PC-9 (cell line): ENCODE data around the gene CNOT1. TPM values are rescaled to one million over a fixed set of nuclear protein-coding genes. Genes with fewer than 3 reads are reported as not detected.

ENCODE experiments used
- BruUV-seq: library from RNA; stranded (reverse); fragments of 400-500 nt; replicated peaks from 2 replicates; lab custom pipeline; 2021; lab: Mats Ljungman, UMichigan
- CTCF ChIA-PET: fragments of 300-600 bp; sonication (Branson Sonifier 250); formaldehyde crosslinking; loops from one replicate; lab custom pipeline; 2022; ENCODE audit warnings: antibody characterized with exemption; lab: Charles Lee
- POLR2A ChIA-PET: fragments of 300-600 bp; sonication (Branson Sonifier 250); formaldehyde crosslinking; loops from one replicate; lab custom pipeline; 2022; ENCODE audit warnings: antibody characterized with exemption; ENCODE audit not compliant: unreplicated experiment; lab: Charles Lee
- DNase-seq, 2 experiments: peaks; one replicate each; pipeline versions ENCODE4 v3.0.0 to v3.0.0-alpha.2; 2015 to 2022; ENCODE audit warnings: mixed read lengths in 1 of 2
- H2AFZ ChIP-seq: fragments of 200-600 bp; sonication (generic); 2 replicates; pipeline ENCODE4 v1.8.1; 2017; ENCODE audit warnings: antibody characterized with exemption
- H3F3A ChIP-seq: fragments of 200-600 bp; sonication (generic); 2 replicates; pipeline ENCODE4 v1.8.1; 2017; ENCODE audit warnings: antibody characterized with exemption, mild to moderate bottlenecking, low read depth; ENCODE audit not compliant: insufficient read depth
- H3K27ac ChIP-seq: fragments of 200-600 bp; sonication (generic); 2 replicates; pipeline ENCODE4 v1.6.1; 2016; ENCODE audit warnings: mixed run types
- H3K27me3 ChIP-seq: fragments of 200-600 bp; sonication (generic); 2 replicates; pipeline ENCODE4 v1.6.1; 2016; ENCODE audit warnings: low read depth, mixed run types; ENCODE audit not compliant: insufficient read depth
- H3K36me3 ChIP-seq: fragments of 200-600 bp; sonication (generic); 2 replicates; pipeline ENCODE4 v1.6.1; 2016; ENCODE audit warnings: low read depth, mixed run types
- H3K4me1 ChIP-seq: fragments of 200-600 bp; sonication (generic); replicated peaks from 2 replicates; pipeline ENCODE4 v1.6.1; 2016; ENCODE audit warnings: mixed run types; ENCODE audit not compliant: insufficient read depth
- H3K4me2 ChIP-seq: fragments of 200-600 bp; sonication (generic); 2 replicates; pipeline ENCODE4 v1.6.1; 2017; ENCODE audit warnings: mixed run types
- H3K4me3 ChIP-seq: fragments of 200-600 bp; sonication (generic); 2 replicates; pipeline ENCODE4 v1.6.1; 2016; ENCODE audit warnings: mixed run types
- H3K79me2 ChIP-seq: fragments of 200-600 bp; sonication (generic); 2 replicates; pipeline ENCODE4 v1.6.1; 2017; ENCODE audit warnings: low read depth, mixed run types
- H3K9me2 ChIP-seq: fragments of 200-600 bp; sonication (generic); 2 replicates; pipeline ENCODE4 v1.8.1; 2017; ENCODE audit warnings: mild to moderate bottlenecking; ENCODE audit not compliant: insufficient read depth
- H3K9me3 ChIP-seq: fragments of 200-600 bp; sonication (generic); 2 replicates; pipeline ENCODE4 v1.8.1; 2016; ENCODE audit warnings: low read depth; ENCODE audit not compliant: insufficient read depth
- H4K20me1 ChIP-seq: fragments of 200-600 bp; sonication (generic); 2 replicates; pipeline ENCODE4 v1.8.1; 2017; ENCODE audit not compliant: insufficient read depth
- CTCF ChIP-seq: fragments of 200-600 bp; sonication (generic); conservative IDR thresholded peaks from 2 replicates; pipeline ENCODE4 v1.6.1; 2017; ENCODE audit warnings: mixed run types, antibody characterized with exemption, mild to moderate bottlenecking, moderate library complexity
- EZH2 ChIP-seq: fragments of 200-600 bp; sonication (generic); IDR thresholded peaks from 2 replicates; pipeline ENCODE4 v1.8.0; 2017; ENCODE audit warnings: antibody characterized with exemption, low read depth
- intact Hi-C: fragments of 100-400 bp; cut with micrococcal nuclease; formaldehyde crosslinking; loops from one replicate; pipeline ENCODE4 v1.10.0; 2022; ENCODE audit not compliant: unreplicated experiment
- total RNA-seq: library from RNA; stranded (reverse); gene quantifications from 2 replicates; pipeline ENCODE4 v1.2.3, GENCODE V29; 2021

Gene CNOT1
- total RNA-seq, 1 experiment from 2014 or later: 233 TPM

- intact Hi-C loops: loop anchor here (10.0 kb wide), 1 partner anchor 632 kb away; the partner anchor contains the start of gene MMP15
- Histone ChIP-seq H3K9me2 (no peaks in the 10 kb centered on the region), H3K36me3 (no peaks in the 10 kb centered on the region), H2AFZ (no peak overlapping the region), H3K4me1 (no peaks in the 10 kb centered on the region), H3K9me3 (no peaks in the 10 kb centered on the region), H3K79me2 (no peaks in the 10 kb centered on the region), H3F3A (0 out of 2 replicates have a peak, but pooled peaks cover 3% of the 10 kb centered on the region), H3K4me2 (no peak overlapping the region), H3K4me3 (no peak overlapping the region), H3K27ac (no peak overlapping the region), H3K27me3 (no peaks in the 10 kb centered on the region), H4K20me1 (no peaks in the 10 kb centered on the region)
- ChIA-PET CTCF (interaction anchor here (0.5 to 0.6 kb wide), 2 partner anchors 9 to 164 kb away, joined by 3 read pairs; no protein-coding TSS in a partner anchor), POLR2A (no interaction called here)
- TF ChIP-seq EZH2: no peak
- TF ChIP-seq CTCF: no peak
- DNase-seq: no peak
- no TSS peak for BruUV-seq
Measured at GRCh38 chr16:58656899-58657298, 27.3 kb upstream of the CNOT1 start.

GRCh38 chr16:58655215-58655596, 25.6 kb upstream of the CNOT1 start:
- Histone ChIP-seq H3K4me2 (no peak overlapping the region), H3K27ac (no peak overlapping the region), H3K27me3 (no peaks in the 10 kb centered on the region), H3K9me3 (no peaks in the 10 kb centered on the region), H3K9me2 (no peaks in the 10 kb centered on the region), H2AFZ (0 out of 2 replicates have a peak overlapping the region, but pooled peaks have one; percentile 33), H3K36me3 (no peaks in the 10 kb centered on the region), H3K79me2 (no peaks in the 10 kb centered on the region), H3K4me1 (peaks cover 7% of the 10 kb centered on the region), H4K20me1 (no peaks in the 10 kb centered on the region), H3K4me3 (no peak overlapping the region), H3F3A (peaks cover 12% of the 10 kb centered on the region; the same call in 1 of the 2 replicates)
- DNase-seq: no peak
- ChIA-PET CTCF (no interaction called here), POLR2A (no interaction called here)
- intact Hi-C loops: loop anchor here (10.0 kb wide), 1 partner anchor 630 kb away; the partner anchor contains the start of gene MMP15
- no peak for TF ChIP-seq CTCF
- TF ChIP-seq EZH2: no peak
- BruUV-seq: no TSS peak

GRCh38 chr16:58654560-58655214, 25.1 kb upstream of the CNOT1 start:
- no peak overlapping the region for H3K4me3 ChIP-seq
- BruUV-seq: no TSS peak

More at GRCh38 chr16:58654560-58655214, 25.1 kb upstream of the CNOT1 start:
- Histone ChIP-seq H4K20me1 (no peaks in the 10 kb centered on the region), H3K36me3 (no peaks in the 10 kb centered on the region), H3K9me3 (no peaks in the 10 kb centered on the region), H3K27me3 (no peaks in the 10 kb centered on the region), H3K27ac (no peak overlapping the region), H3F3A (peaks cover 12% of the 10 kb centered on the region; the same call in 1 of the 2 replicates), H3K4me1 (peaks cover 7% of the 10 kb centered on the region), H3K9me2 (no peaks in the 10 kb centered on the region), H2AFZ (0 out of 2 replicates have a peak overlapping the region, but pooled peaks have one; percentile 33), H3K4me2 (no peak overlapping the region), H3K79me2 (no peaks in the 10 kb centered on the region)
- intact Hi-C loops: loop anchor here (10.0 kb wide), 1 partner anchor 630 kb away; the partner anchor contains the start of gene MMP15
- POLR2A ChIA-PET: no interaction called here
- no peak for DNase-seq
- CTCF ChIA-PET: no interaction called here
- no peak for TF ChIP-seq EZH2
- no peak for TF ChIP-seq CTCF
